HepG2 (cell line): ENCODE measurements around the gene DMPK. TPM values are rescaled to one million over a fixed set of nuclear protein-coding genes. Genes with fewer than 3 reads are reported as not detected.

Experiments
- ATAC-seq: fragments of 200-7000 bp; cut with Tn5 transposase; 3 replicates; pipeline ENCODE4 v1.9.1; 2020; ENCODE audit warnings: mild to moderate bottlenecking, moderate library complexity
- BruUV-seq: library from RNA; stranded (reverse); fragments of 400-500 nt; replicated peaks from 2 replicates; lab custom pipeline; 2021; lab: Mats Ljungman, UMichigan
- CTCF ChIA-PET: fragments of 300-600 bp; formaldehyde crosslinking; extraction: SDS; loops from one replicate; lab custom pipeline; 2021; ENCODE audit warnings: low total read pairs, inconsistent platforms, low intra/inter-chr PET ratio; lab: Yijun Ruan, JAX
- POLR2A ChIA-PET: fragments of 350-600 bp; sonication (Branson Sonifier 250); formaldehyde crosslinking; loops from one replicate; lab custom pipeline; 2020; ENCODE audit warnings: antibody characterized with exemption, inconsistent platforms; lab: Yijun Ruan, JAX
- DNase-seq: peaks from one replicate; pipeline ENCODE4 v3.0.0-alpha.2; 2015; ENCODE audit warnings: low spot score
- FAIRE-seq: peaks from 3 replicates; lab custom pipeline; 2011; peaks lifted over from hg19 to GRCh38; lab: Jason Lieb, UNC
- H2AFZ ChIP-seq: one replicate; pipeline ENCODE4 v1.6.1; 2011; ENCODE audit warnings: low read length, inconsistent platforms
- H3K27ac ChIP-seq: fragments of 300-600 bp; 3 replicates; pipeline ENCODE4 v1.8.0; 2011; ENCODE audit warnings: mixed run types, mild to moderate bottlenecking, mixed read lengths, low read length, inconsistent platforms; ENCODE audit not compliant: insufficient read depth; ENCODE audit errors: extremely low read length
- H3K27me3 ChIP-seq, 2 experiments: fragments of 200-600 bp in 1 of 2; 2 replicates in 1 of 2; 3 replicates in 1 of 2; pipeline versions ENCODE4 v1.6.0 to v1.8.0; 2011; ENCODE audit warnings: low read length in 2 of 2, mild to moderate bottlenecking in 2 of 2, moderate library complexity in 2 of 2, inconsistent platforms in 1 of 2; ENCODE audit not compliant: insufficient read depth in 2 of 2, control insufficient read depth in 1 of 2
- H3K36me3 ChIP-seq, 2 experiments: fragments of 200-600 bp in 1 of 2; replicated peaks in 1 of 2; 2 replicates in 1 of 2; 3 replicates in 1 of 2; pipeline versions ENCODE4 v1.5.1 to v1.8.0; 2011; ENCODE audit warnings: low read length in 2 of 2, inconsistent platforms in 1 of 2; ENCODE audit not compliant: insufficient read depth in 2 of 2, control insufficient read depth in 1 of 2
- H3K4me1 ChIP-seq: 2 replicates; pipeline ENCODE4 v1.5.1; 2012; ENCODE audit warnings: low read length, inconsistent platforms; ENCODE audit not compliant: insufficient read depth
- H3K4me2 ChIP-seq: 2 replicates; pipeline ENCODE4 v1.6.0; 2011; ENCODE audit warnings: low read depth, low read length, inconsistent platforms
- H3K4me3 ChIP-seq, 3 experiments: fragments of 200-600 bp in 1 of 3; sonication (generic), shearing (Covaris generic) in 1 of 3; replicated peaks in 1 of 3; 2 replicates each; pipeline ENCODE4 v1.5.1; 2011 to 2016; ENCODE audit warnings: low read length in 3 of 3, inconsistent platforms in 2 of 3, low read depth in 2 of 3, mild to moderate bottlenecking in 2 of 3, control low read depth in 1 of 3, mixed read lengths in 1 of 3; ENCODE audit not compliant: insufficient read depth in 1 of 3
- H3K79me2 ChIP-seq: one replicate; pipeline ENCODE4 v1.6.1; 2011; ENCODE audit warnings: low read length, inconsistent platforms; ENCODE audit not compliant: insufficient read depth
- H3K9ac ChIP-seq: 2 replicates; pipeline ENCODE4 v1.6.0; 2011; ENCODE audit warnings: mild to moderate bottlenecking, low read depth, low read length, inconsistent platforms; ENCODE audit not compliant: insufficient read depth
- H3K9me3 ChIP-seq: 2 replicates; pipeline ENCODE4 v1.5.1; 2012; ENCODE audit warnings: mild to moderate bottlenecking, low read length
- H4K20me1 ChIP-seq: 2 replicates; pipeline ENCODE4 v1.6.0; 2011; ENCODE audit warnings: inconsistent platforms, mild to moderate bottlenecking, low read length, moderate library complexity; ENCODE audit not compliant: insufficient read depth
- ATF7-NPFF ChIP-seq: sonication (generic); formaldehyde crosslinking; IDR thresholded peaks from 2 replicates; pipeline ENCODE4 v1.8.1; 2023; ENCODE audit warnings: mild to moderate bottlenecking, low read depth, missing genetic modification reagents, moderate library complexity
- CAMTA2 ChIP-seq: sonication (generic); formaldehyde crosslinking; IDR thresholded peaks from 2 replicates; pipeline ENCODE4 v1.4.0; 2020; ENCODE audit warnings: mild to moderate bottlenecking, missing genetic modification reagents, borderline replicate concordance
- CBX5 ChIP-seq: sonication (generic); formaldehyde crosslinking; IDR thresholded peaks from 2 replicates; pipeline ENCODE4 v1.4.0; 2020; ENCODE audit warnings: missing genetic modification reagents, borderline replicate concordance
- HBP1 ChIP-seq: IDR thresholded peaks from 2 replicates; pipeline ENCODE4 v1.6.1; 2016; ENCODE audit warnings: low read depth, control low read depth
- HCFC1 ChIP-seq: fragments of 150-350 bp; IDR thresholded peaks from 2 replicates; pipeline ENCODE4 v1.6.1; 2014; ENCODE audit warnings: low read depth, low read length
- HNF1B ChIP-seq: sonication (generic); formaldehyde crosslinking; IDR thresholded peaks from 2 replicates; pipeline ENCODE4 v1.5.1; 2020; ENCODE audit warnings: mild to moderate bottlenecking, moderate library complexity, missing genetic modification reagents
- MBD4 ChIP-seq: IDR thresholded peaks from 2 replicates; pipeline ENCODE4 v1.6.1; 2012; ENCODE audit warnings: low read length, inconsistent platforms, borderline replicate concordance
- SIN3A ChIP-seq: IDR thresholded peaks from 2 replicates; pipeline ENCODE4 v1.6.1; 2011; ENCODE audit warnings: low read depth, mild to moderate bottlenecking, control low read depth, low read length, borderline replicate concordance
- SMAD1 ChIP-seq: sonication (generic); formaldehyde crosslinking; IDR thresholded peaks from 2 replicates; pipeline ENCODE4 v1.4.0; 2020; ENCODE audit warnings: missing genetic modification reagents, low read depth, mild to moderate bottlenecking, borderline replicate concordance
- SP140L ChIP-seq: sonication (generic); formaldehyde crosslinking; IDR thresholded peaks from 2 replicates; pipeline ENCODE4 v1.4.0; 2020; ENCODE audit warnings: missing genetic modification reagents, borderline replicate concordance
- ZIK1 ChIP-seq: sonication (generic); formaldehyde crosslinking; IDR thresholded peaks from 2 replicates; pipeline ENCODE4 v1.5.0; 2020; ENCODE audit warnings: mild to moderate bottlenecking, low read depth, missing genetic modification reagents, borderline replicate concordance
- ZMYM3 ChIP-seq: sonication (generic); formaldehyde crosslinking; IDR thresholded peaks from 2 replicates; pipeline ENCODE4 v1.5.1; 2020; ENCODE audit warnings: mild to moderate bottlenecking, missing genetic modification reagents
- ZNF160 ChIP-seq: sonication (generic); formaldehyde crosslinking; IDR thresholded peaks from 2 replicates; pipeline ENCODE4 v1.8.0; 2022; ENCODE audit warnings: mild to moderate bottlenecking, inconsistent platforms, missing genetic modification reagents
- ZNF331 ChIP-seq: sonication (generic); formaldehyde crosslinking; IDR thresholded peaks from 2 replicates; pipeline ENCODE4 v1.4.0; 2020; ENCODE audit warnings: missing genetic modification reagents
- ZNF337 ChIP-seq: sonication (generic); formaldehyde crosslinking; IDR thresholded peaks from 2 replicates; pipeline ENCODE4 v1.5.1; 2020; ENCODE audit warnings: missing genetic modification reagents, low read depth, mild to moderate bottlenecking, borderline replicate concordance
- ZNF563 ChIP-seq: sonication (generic); formaldehyde crosslinking; IDR thresholded peaks from 2 replicates; pipeline ENCODE4 v1.8.0; 2022; ENCODE audit warnings: mild to moderate bottlenecking, moderate library complexity, missing genetic modification reagents
- ZNF567 ChIP-seq: sonication (generic); formaldehyde crosslinking; IDR thresholded peaks from 2 replicates; pipeline ENCODE4 v1.8.1; 2023; ENCODE audit warnings: mild to moderate bottlenecking, missing genetic modification reagents, borderline replicate concordance
- ZNF629 ChIP-seq: sonication (generic); formaldehyde crosslinking; conservative IDR thresholded peaks from 2 replicates; pipeline ENCODE4 v1.5.0; 2020; ENCODE audit warnings: missing genetic modification reagents
- ZNF816 ChIP-seq: sonication (generic); formaldehyde crosslinking; IDR thresholded peaks from 2 replicates; pipeline ENCODE4 v1.8.0; 2022; ENCODE audit warnings: missing genetic modification reagents, mild to moderate bottlenecking, borderline replicate concordance
- WGBS: methylation state at CpG from one replicate; pipeline ENCODE4 v1.1.6; 2017; ENCODE audit warnings: low lambda C conversion rate; 5-methylcytosine and 5-hydroxymethylcytosine counted together
- in situ Hi-C: cut with HindIII; loops from 2 replicates; pipeline ENCODE4 v1.10.0; 2017; ENCODE audit warnings: low pct_unique_long_range_greater_than_20kb; ENCODE audit not compliant: extremely low pct_ligation_motif_present
- intact Hi-C: fragments of 100-400 bp; cut with micrococcal nuclease; formaldehyde crosslinking; loops from one replicate; pipeline ENCODE4 v1.10.0; 2022; ENCODE audit not compliant: unreplicated experiment
- polyA plus RNA-seq, 8 experiments: library from polyadenylated mRNA; depleted of rRNA in 3 of 8; stranded (reverse) in 7 of 8; unstranded in 1 of 8; fragments of >200 nt; fragmentation: Illumina TruSeq in 4 of 8; extraction: Trizol in 4 of 8; gene quantifications; 2 replicates each; pipeline versions ENCODE4 v1.2.1 to v1.2.3, GENCODE V29; 2011 to 2016; ENCODE audit warnings: low read depth in 4 of 8, missing spikeins in 1 of 8, mixed read lengths in 1 of 8; ENCODE audit not compliant: insufficient read depth in 1 of 8
- total RNA-seq, 5 experiments: library from RNA; depleted of rRNA; stranded (reverse); fragments of >200 nt; fragmentation: Illumina TruSeq; extraction: Trizol; gene quantifications; 2 replicates each; pipeline ENCODE4 v1.2.3, GENCODE V29; 2016; ENCODE audit warnings: low read depth in 1 of 5

The DMPK gene
- total and polyA plus RNA-seq, 2 of the 13 experiments (the other 11 are each of a cell fraction or from before 2014, with no cell fraction given): 5.3 to 8.8 TPM

- TF ChIP-seq HNF1B (CRISPR knock-in tag) (peak; percentile 96), ZNF567 (CRISPR knock-in tag) (no peak), MBD4 (no peak)
- TF ChIP-seq, all 625 proteins: peak for 170
Measured at GRCh38 chr19:45730368-45731288, 51.7 kb downstream of the DMPK start, which contains the start of gene FBXO46 (continued).

- Histone ChIP-seq H3K9me3 (no peaks in the 10 kb centered on the region), H3K9ac (peak overlapping the region; percentile 90), H3K79me2 (peaks cover 32% of the 10 kb centered on the region), H3K4me1 (peaks cover 39% of the 10 kb centered on the region), H3K36me3 (no peaks in the 10 kb centered on the region), H3K4me3 (peak overlapping the region; percentile 85 to 94 (median 90)), H2AFZ (no peak overlapping the region), H4K20me1 (no peaks in the 10 kb centered on the region), H3K4me2 (peak overlapping the region; percentile 90), H3K27ac (peak overlapping the region; percentile 50), H3K27me3 (peaks cover 0 to 4% of the 10 kb centered on the region in 2 experiments; a peak in 1 of 5 replicates)
- DNase-seq: no peak
- no peak; the same call in 2 of the 3 replicates for ATAC-seq
- POLR2A ChIA-PET: interaction anchor here (1.7 to 2.9 kb wide), 5 partner anchors 9 to 40 kb away, joined by 12 to 33 read pairs (median 25); partner anchors contain the start of genes QPCTL, SIX5 and SNRPD2
- no peak for FAIRE-seq
- TSS peak; percentile 73 for BruUV-seq
- in situ Hi-C loops: no loop called here
- CTCF ChIA-PET: no interaction called here
- intact Hi-C loops: loop anchor here (5.0 kb wide), 1 partner anchor 37 kb away; the partner anchor contains the start of gene SIX5
- 10% methylated on average over 5 of the region's 10 CpGs for WGBS
- 0 out of 2 replicates have a peak, but pooled peaks have one; percentile 36 for TF ChIP-seq SIN3A
- TF ChIP-seq CAMTA2: no peak
- no peak for TF ChIP-seq ZNF160 (CRISPR knock-in tag)
- no peak for TF ChIP-seq ZIK1 (CRISPR knock-in tag)
- no peak for TF ChIP-seq HBP1 (CRISPR knock-in tag)
- TF ChIP-seq SP140L: no peak
- TF ChIP-seq ZNF337 (CRISPR knock-in tag): no peak
- no peak for TF ChIP-seq CBX5
- TF ChIP-seq ZMYM3 (CRISPR knock-in tag): peak; percentile 79
- TF ChIP-seq SMAD1 (CRISPR knock-in tag): no peak
- TF ChIP-seq ZNF816 (CRISPR knock-in tag): 0 out of 2 replicates have a peak, but pooled peaks have one; percentile 27
- TF ChIP-seq ZNF563 (CRISPR knock-in tag): no peak
- TF ChIP-seq HCFC1: no peak
- TF ChIP-seq ZNF629 (CRISPR knock-in tag): peak; percentile 96
- no peak for TF ChIP-seq ZNF331 (CRISPR knock-in tag)
- TF ChIP-seq ATF7-NPFF (CRISPR knock-in tag): no peak
Measured at GRCh38 chr19:45729800-45730290, 52.4 kb downstream of the DMPK start.
